ENCODE measurements around the gene CACNG8.

DNA sequence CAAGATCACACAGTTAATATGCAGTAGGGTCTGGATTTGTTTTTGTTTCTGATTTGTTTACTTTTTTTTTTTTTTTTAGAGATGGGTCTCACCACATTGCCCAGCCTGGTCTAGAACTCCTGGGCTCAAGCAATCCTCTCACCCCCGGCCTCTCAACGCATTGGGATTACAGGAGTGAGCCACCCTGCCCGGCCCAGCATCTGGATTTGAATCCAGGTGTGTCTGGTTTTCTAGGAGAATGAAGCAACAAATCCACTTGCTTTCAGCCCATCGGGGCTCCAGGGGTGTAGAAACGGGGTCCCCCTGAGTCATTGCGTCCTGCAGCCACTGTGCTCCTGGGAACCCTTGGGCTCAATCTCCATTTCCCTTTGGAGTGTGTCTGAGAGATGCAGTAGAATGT is 6.6 kb downstream of the CACNG8 start:
- TF ChIP-seq, protein P1, sequence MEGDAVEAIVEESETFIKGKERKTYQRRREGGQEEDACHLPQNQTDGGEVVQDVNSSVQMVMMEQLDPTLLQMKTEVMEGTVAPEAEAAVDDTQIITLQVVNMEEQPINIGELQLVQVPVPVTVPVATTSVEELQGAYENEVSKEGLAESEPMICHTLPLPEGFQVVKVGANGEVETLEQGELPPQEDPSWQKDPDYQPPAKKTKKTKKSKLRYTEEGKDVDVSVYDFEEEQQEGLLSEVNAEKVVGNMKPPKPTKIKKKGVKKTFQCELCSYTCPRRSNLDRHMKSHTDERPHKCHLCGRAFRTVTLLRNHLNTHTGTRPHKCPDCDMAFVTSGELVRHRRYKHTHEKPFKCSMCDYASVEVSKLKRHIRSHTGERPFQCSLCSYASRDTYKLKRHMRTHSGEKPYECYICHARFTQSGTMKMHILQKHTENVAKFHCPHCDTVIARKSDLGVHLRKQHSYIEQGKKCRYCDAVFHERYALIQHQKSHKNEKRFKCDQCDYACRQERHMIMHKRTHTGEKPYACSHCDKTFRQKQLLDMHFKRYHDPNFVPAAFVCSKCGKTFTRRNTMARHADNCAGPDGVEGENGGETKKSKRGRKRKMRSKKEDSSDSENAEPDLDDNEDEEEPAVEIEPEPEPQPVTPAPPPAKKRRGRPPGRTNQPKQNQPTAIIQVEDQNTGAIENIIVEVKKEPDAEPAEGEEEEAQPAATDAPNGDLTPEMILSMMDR (IDR thresholded peaks at IDR 0.05) = no peak
- TF ChIP-seq POLR2A (IDR thresholded peaks at IDR 0.05) = no peak

Data from body of pancreas (tissue), 4 donors.